ENCODE measurements around the gene ERBB4.

The ERBB4 gene

DNA sequence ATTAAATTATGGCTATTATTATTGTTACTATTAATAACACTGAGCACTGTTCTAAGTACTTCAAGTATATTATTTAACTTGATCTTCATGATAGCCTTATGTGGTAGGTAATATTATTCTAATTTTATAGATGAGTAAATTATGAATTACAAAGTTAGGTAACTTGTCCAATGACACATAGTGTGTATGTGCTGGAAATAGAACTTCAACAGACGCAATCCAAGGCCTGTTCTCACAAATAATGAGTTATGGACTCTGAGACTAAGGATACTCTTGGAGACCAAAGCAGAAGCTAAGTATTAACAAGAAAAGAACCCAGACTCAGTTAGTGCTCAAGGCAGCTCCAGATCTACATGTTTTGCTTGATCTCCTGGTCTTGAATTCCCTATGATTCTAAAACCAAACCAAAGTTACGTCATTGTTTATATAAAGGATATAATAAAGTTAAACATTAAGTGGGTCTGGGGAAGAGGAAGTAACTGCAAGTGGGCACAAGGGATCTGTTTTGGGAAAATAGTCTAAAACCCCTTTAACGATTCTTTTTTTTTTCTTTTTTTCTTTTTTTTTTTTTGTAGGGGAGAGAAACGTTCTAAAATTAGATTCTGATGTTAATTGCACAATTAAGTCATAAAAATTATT is 211.3 kb downstream of the ERBB4 start:
- DNase-seq (ENCODE audit: low spot score in 2 of 2) = no peak
- no peaks in the 10 kb centered on the region; the same call in 1 of the 2 replicates for H3K9me3 ChIP-seq
- H3K4me3 ChIP-seq = no peak overlapping the region
- no peaks in the 10 kb centered on the region for H3K27me3 ChIP-seq (ENCODE audit: low read depth)
- in situ Hi-C loops (cut with MboI; ENCODE audit: low sequenced_read_pairs) = no loop called here
- peaks cover 35% of the 10 kb centered on the region for H3K4me1 ChIP-seq
- H3K36me3 ChIP-seq (replicated peaks) = no peaks in the 10 kb centered on the region

DNA sequence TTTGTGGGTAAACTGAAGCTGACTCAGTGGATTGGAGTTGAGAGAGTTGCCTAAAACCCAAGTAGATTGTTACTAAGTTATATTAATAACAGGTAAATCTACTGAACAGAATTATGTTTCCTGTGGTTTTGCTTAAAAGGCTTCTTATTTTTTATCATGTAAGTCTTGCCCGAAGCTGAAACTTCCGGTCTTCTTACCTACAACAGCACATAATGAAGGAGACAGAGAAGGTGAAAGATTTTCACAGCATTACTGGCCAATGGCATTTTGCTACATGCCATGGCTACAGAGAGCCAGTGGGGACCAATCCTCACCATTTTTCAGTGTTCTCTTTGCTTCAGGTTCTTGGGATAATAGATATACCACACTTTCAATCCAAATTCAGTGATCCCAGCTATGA is 220.0 kb downstream of the ERBB4 start:
- no peaks in the 10 kb centered on the region for H3K9me3 ChIP-seq
- no peak overlapping the region for H3K4me3 ChIP-seq
- H3K4me1 ChIP-seq = no peaks in the 10 kb centered on the region
- H3K36me3 ChIP-seq (replicated peaks) = no peaks in the 10 kb centered on the region
- in situ Hi-C loops (cut with MboI; ENCODE audit: low sequenced_read_pairs) = no loop called here
- no peak for DNase-seq (ENCODE audit: low spot score in 2 of 2)
- peaks cover 6% of the 10 kb centered on the region; the same call in 1 of the 2 replicates for H3K27me3 ChIP-seq (ENCODE audit: low read depth)

DNA sequence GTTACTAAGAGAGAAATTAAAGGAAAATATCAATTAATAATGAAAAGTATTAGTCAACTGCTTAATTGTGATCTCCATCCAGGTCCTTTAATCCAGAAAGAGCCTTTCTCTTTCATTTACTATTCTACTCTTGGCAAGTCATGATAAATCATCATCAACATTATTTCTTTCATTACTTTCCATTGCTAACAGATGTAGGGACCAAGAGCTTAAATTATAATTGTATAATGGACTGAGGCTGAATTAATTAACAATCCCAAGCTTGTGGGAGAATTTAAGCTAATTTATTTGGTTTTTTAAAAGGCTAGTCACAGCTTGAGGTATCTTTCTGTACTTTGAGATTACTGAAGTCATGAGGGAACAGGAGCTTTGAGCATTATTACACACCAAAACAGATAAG is 223.9 kb downstream of the ERBB4 start:
- DNase-seq (ENCODE audit: low spot score in 2 of 2) = no peak
- H3K36me3 ChIP-seq (replicated peaks) = no peaks in the 10 kb centered on the region
- H3K4me1 ChIP-seq = no peaks in the 10 kb centered on the region
- H3K27me3 ChIP-seq (ENCODE audit: low read depth) = peaks cover 6% of the 10 kb centered on the region; the same call in 1 of the 2 replicates
- no peaks in the 10 kb centered on the region for H3K9me3 ChIP-seq
- H3K4me3 ChIP-seq = no peak overlapping the region
- in situ Hi-C loops (cut with MboI; ENCODE audit: low sequenced_read_pairs) = no loop called here

DNA sequence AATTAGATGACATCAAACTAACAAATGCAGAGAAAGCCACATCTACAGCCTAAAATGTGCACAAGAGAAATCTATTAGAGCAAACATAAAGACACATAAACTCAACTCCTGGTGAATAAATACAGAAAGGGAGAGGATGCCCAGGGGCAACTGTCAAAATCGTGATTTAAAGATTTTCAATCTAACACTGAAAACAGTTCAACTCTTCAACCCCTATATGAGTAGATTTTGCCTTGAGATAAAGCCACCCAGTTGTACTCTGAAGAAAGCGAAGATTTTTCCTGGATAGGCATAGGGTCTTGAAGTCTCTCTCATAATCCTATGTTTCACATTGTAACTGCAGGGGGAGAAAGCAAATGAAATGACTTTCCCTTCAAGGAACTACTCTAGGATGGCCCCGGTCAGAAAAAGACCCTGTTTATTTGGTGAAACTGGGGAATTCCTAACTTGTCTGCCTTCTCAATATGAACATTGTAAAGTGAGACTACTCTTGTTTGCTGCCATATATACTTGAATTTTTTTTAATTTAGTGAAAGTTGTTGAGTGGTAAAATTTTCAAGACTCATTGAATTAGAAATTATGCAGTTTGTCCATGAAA is 226.7 kb downstream of the ERBB4 start:
- Histone ChIP-seq H3K36me3 (replicated peaks) (no peaks in the 10 kb centered on the region), H3K27me3 (ENCODE audit: low read depth) (peaks cover under 1% of the 10 kb centered on the region; the same call in 1 of the 2 replicates), H3K4me3 (no peak overlapping the region), H3K4me1 (peaks cover 8% of the 10 kb centered on the region), H3K9me3 (no peaks in the 10 kb centered on the region)
- DNase-seq (ENCODE audit: low spot score in 2 of 2) = no peak
- in situ Hi-C loops (cut with MboI; ENCODE audit: low sequenced_read_pairs) = no loop called here

DNA sequence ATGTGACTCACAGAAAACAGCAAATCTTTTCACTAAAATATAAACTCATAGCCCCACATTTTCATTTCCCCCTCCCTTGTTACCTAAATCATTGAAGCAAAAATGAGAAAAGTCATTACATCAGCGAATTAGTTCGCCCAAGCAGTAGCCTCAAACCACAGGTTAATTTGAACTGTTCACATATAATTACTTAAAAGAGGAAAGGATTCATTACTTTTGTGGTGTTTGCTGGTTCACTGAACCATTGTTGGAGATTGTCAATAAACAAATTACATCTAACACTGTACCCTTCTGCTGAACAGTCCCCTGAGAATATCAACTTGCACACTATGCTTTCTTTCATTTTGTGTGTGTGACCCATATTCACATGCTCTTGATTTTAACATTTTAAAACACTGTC is 238.7 kb downstream of the ERBB4 start:
- no peak for DNase-seq (ENCODE audit: low spot score in 2 of 2)
- Histone ChIP-seq H3K4me3 (no peak overlapping the region), H3K9me3 (no peaks in the 10 kb centered on the region), H3K36me3 (replicated peaks) (no peaks in the 10 kb centered on the region), H3K4me1 (no peaks in the 10 kb centered on the region; the same call in 1 of the 2 replicates), H3K27me3 (ENCODE audit: low read depth) (peaks cover 3% of the 10 kb centered on the region; the same call in 1 of the 2 replicates)
- in situ Hi-C loops (cut with MboI; ENCODE audit: low sequenced_read_pairs) = no loop called here

DNA sequence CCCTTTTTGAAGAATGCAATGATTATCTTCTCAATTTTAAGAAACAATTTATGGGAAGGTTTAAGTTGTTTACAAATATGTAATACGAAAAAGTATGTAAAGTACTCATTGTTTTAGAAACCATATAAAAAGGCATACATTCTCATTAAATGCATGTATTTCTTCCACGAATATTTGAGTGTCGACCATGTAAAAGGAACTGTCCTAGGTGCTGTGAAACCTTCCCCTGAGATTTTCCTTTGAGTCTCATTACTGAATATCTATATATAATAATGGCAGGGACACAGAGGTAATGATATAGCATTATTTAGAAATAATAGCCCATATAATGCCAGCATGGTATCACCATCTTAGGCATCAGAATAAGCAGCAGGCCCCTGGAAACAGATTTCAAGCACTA is 239.3 kb downstream of the ERBB4 start:
- Histone ChIP-seq H3K27me3 (ENCODE audit: low read depth) (peaks cover 3% of the 10 kb centered on the region; the same call in 1 of the 2 replicates), H3K4me1 (no peaks in the 10 kb centered on the region; the same call in 1 of the 2 replicates), H3K4me3 (no peak overlapping the region), H3K9me3 (no peaks in the 10 kb centered on the region), H3K36me3 (replicated peaks) (no peaks in the 10 kb centered on the region)
- DNase-seq (ENCODE audit: low spot score in 2 of 2) = no peak
- in situ Hi-C loops (cut with MboI; ENCODE audit: low sequenced_read_pairs) = no loop called here

DNA sequence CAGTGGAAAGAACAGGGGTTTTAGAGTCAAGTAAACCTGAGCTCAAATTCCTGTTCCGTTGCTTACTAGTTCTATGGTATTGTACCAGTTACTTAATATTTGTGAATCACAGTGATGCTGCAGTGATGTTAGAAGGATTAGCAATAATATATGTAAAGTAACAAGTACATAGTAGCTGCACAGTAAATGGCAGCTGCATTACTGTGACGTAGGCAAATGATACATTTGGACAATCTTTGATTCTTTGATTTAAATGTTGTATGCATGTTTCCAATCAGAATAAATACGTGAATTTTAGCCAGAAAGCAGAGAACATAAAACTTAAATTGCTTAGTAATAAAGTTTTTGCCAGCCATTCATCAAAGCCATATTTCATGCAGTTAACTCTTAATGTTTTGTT is 243.0 kb downstream of the ERBB4 start:
- Histone ChIP-seq H3K27me3 (ENCODE audit: low read depth) (no peaks in the 10 kb centered on the region), H3K4me1 (peaks cover 10% of the 10 kb centered on the region), H3K9me3 (no peaks in the 10 kb centered on the region), H3K36me3 (replicated peaks) (no peaks in the 10 kb centered on the region), H3K4me3 (no peak overlapping the region)
- DNase-seq (ENCODE audit: low spot score in 2 of 2) = no peak
- in situ Hi-C loops (cut with MboI; ENCODE audit: low sequenced_read_pairs) = no loop called here

DNA sequence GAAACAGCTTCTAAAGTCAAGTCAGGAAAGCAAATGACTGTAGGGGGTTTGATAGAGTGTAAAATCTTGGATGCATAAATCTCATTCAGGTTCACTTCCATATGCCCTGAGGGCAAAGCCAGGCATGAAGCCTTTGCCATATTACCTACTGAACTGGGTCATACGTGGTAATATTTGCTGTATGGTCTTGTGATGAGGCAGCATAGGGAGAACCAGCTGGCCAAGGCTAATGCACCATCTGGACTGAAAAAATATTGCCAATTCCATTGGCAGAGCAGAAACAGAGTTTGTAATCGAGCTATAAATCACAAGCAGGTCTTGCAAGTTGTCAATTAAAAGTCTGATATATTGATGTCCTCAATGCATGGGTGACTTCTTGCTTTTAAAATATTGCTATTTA is 243.8 kb downstream of the ERBB4 start:
- in situ Hi-C loops (cut with MboI; ENCODE audit: low sequenced_read_pairs) = no loop called here
- H3K27me3 ChIP-seq (ENCODE audit: low read depth) = no peaks in the 10 kb centered on the region
- no peaks in the 10 kb centered on the region for H3K36me3 ChIP-seq (replicated peaks)
- no peak overlapping the region for H3K4me3 ChIP-seq
- H3K9me3 ChIP-seq = no peaks in the 10 kb centered on the region
- H3K4me1 ChIP-seq = peaks cover 10% of the 10 kb centered on the region
- DNase-seq (ENCODE audit: low spot score in 2 of 2) = peak in 1 of 2 experiments; percentile 12

DNA sequence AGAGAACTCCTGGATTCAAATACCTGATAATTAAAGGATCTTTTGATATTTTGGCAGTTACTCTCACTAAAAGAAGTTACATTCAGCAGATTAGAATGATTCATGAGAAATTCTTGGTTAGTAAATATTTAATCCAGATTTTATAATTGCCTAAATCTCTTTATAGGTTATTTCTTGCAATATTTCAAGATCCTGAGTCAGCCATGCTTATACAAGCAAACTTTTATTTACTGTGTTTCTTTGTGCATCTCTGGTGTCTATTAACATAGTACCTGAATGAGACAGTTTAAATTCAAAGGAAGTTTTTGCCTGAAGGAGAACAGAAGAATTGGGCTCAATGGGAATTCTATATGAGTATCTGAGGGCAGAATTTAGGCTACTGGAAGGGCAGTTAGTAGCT is 249.3 kb downstream of the ERBB4 start:
- Histone ChIP-seq H3K4me3 (no peak overlapping the region), H3K36me3 (replicated peaks) (no peaks in the 10 kb centered on the region), H3K4me1 (peaks cover 16% of the 10 kb centered on the region), H3K27me3 (ENCODE audit: low read depth) (no peaks in the 10 kb centered on the region), H3K9me3 (no peaks in the 10 kb centered on the region)
- DNase-seq (ENCODE audit: low spot score in 2 of 2) = no peak
- in situ Hi-C loops (cut with MboI; ENCODE audit: low sequenced_read_pairs) = no loop called here

DNA sequence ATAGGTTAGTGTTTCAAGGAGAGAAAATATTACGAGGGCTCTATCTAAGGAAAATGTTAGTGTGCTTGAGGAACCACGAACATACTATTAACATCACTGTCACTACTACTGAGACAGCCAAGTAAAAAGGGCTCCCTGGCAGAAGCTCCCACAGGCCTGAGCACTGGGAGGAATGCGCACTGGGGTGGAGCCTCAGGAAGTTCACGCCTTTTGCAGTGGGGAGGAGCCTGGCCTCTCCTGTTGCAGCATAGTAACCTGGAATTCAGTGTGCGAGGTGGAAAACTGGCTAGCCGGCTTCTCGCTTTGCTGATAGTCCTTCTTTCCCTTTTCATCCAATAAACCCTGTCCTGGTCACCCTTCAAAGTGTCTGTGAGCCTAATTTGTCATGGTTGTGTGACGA is 250.3 kb downstream of the ERBB4 start:
- in situ Hi-C loops (cut with MboI; ENCODE audit: low sequenced_read_pairs) = no loop called here
- H3K4me3 ChIP-seq = no peak overlapping the region
- no peak for DNase-seq (ENCODE audit: low spot score in 2 of 2)
- no peaks in the 10 kb centered on the region for H3K27me3 ChIP-seq (ENCODE audit: low read depth)
- no peaks in the 10 kb centered on the region for H3K9me3 ChIP-seq
- H3K4me1 ChIP-seq = peaks cover 24% of the 10 kb centered on the region
- no peaks in the 10 kb centered on the region for H3K36me3 ChIP-seq (replicated peaks)

DNA sequence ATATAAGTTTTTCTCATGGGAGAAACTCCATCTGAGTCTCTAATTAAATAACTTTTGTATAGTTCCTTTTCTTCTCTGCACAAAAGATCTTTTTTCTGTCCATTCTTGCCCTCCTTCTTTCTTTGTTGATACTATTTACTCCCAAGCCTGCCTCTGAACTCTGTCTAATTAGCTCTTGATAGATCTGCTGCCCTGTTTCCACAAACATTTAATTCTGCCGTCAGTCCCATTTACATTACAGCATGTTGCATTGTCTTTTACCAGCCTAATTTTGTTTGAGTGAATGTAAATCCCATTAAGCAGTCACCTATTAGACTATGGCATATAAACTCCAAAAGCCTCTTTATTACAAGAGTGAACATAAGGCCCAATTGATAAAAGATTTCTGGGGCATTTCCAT is 254.4 kb downstream of the ERBB4 start:
- Histone ChIP-seq H3K27me3 (ENCODE audit: low read depth) (no peaks in the 10 kb centered on the region), H3K4me3 (no peak overlapping the region), H3K4me1 (peaks cover 25% of the 10 kb centered on the region), H3K36me3 (replicated peaks) (no peaks in the 10 kb centered on the region), H3K9me3 (no peaks in the 10 kb centered on the region)
- peak in 1 of 2 experiments; percentile 88 for DNase-seq (ENCODE audit: low spot score in 2 of 2)
- in situ Hi-C loops (cut with MboI; ENCODE audit: low sequenced_read_pairs) = no loop called here

DNA sequence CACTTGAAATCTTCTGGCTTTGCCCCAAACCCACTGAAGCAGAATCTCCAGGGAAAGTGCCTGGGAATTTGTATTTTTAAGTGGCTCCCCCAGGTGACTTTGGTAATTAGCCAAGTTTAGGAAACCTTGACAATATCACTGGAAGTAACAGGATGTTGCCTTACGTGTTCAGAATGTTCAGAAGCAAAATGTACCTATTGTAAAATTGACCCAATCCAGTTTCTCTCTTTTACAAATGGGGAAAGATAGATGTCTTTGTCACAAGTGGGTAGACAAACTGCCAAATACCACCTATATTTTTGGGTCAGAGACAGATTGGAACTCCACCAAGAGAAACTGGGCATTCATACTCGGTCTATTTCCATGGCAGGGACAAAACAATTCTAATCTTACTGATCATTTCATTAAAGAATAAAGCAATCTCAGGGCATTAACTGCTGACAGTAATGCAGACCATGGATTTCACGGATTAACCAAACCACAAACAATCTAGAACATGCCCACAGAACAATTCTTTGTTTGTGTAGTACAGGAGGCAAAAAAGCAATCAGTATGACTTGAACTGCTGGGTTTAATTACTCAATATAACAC is 255.8 kb downstream of the ERBB4 start:
- H3K9me3 ChIP-seq = no peaks in the 10 kb centered on the region
- peak in 1 of 2 experiments; percentile 63 for DNase-seq (ENCODE audit: low spot score in 2 of 2)
- no peak overlapping the region for H3K4me3 ChIP-seq

DNA sequence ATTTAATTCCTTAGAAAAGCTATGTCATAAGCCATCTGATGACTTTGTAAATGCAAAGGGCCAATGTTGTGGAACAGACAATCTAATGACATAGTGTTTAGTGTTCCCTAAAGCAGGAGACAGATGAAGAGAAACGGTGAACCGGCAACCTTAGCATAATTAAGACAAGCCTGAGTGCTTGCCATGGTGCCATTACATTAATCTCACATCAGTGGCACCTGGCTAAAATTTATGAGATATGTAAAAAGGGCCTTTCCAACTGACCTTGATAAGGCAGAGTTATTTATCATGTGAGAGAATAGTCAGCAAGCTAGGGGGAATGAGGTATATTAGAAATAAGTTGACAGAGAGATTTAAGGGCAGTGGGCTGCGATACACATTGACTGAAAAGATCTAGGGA is 261.8 kb downstream of the ERBB4 start:
- DNase-seq (ENCODE audit: low spot score in 2 of 2) = no peak
- in situ Hi-C loops (cut with MboI; ENCODE audit: low sequenced_read_pairs) = no loop called here

More for the DNA sequence above, 255.8 kb downstream of the ERBB4 start:
- no peaks in the 10 kb centered on the region for H3K27me3 ChIP-seq (ENCODE audit: low read depth)
- in situ Hi-C loops (cut with MboI; ENCODE audit: low sequenced_read_pairs) = no loop called here
- peaks cover 25% of the 10 kb centered on the region for H3K4me1 ChIP-seq
- H3K36me3 ChIP-seq (replicated peaks) = no peaks in the 10 kb centered on the region

DNA sequence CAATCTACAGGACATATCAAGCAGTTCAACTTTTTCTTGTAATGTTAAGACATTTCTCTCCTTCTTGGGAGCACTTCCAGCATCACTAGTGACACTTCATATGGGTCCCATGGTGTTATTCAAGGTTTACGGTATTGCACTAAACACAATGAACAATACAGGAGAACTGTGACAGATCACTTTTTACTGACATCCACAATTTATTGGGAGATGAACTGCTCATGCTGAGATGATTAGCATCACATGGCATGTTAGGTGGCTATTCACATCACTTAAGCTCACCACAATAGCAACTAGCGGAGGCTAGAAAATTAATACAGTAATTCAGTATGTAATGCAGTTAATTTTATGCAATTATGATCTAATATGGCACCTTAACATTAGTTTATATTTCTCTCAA is 264.4 kb downstream of the ERBB4 start:
- H3K36me3 ChIP-seq (replicated peaks) = no peaks in the 10 kb centered on the region
- H3K9me3 ChIP-seq = no peaks in the 10 kb centered on the region
- in situ Hi-C loops (cut with MboI; ENCODE audit: low sequenced_read_pairs) = no loop called here
- H3K4me1 ChIP-seq = no peaks in the 10 kb centered on the region
- no peak overlapping the region for H3K4me3 ChIP-seq
- H3K27me3 ChIP-seq (ENCODE audit: low read depth) = no peaks in the 10 kb centered on the region
- no peak for DNase-seq (ENCODE audit: low spot score in 2 of 2)

More for the DNA sequence above, 261.8 kb downstream of the ERBB4 start:
- no peaks in the 10 kb centered on the region for H3K9me3 ChIP-seq
- no peaks in the 10 kb centered on the region for H3K4me1 ChIP-seq
- no peaks in the 10 kb centered on the region for H3K36me3 ChIP-seq (replicated peaks)
- no peak overlapping the region for H3K4me3 ChIP-seq
- no peaks in the 10 kb centered on the region for H3K27me3 ChIP-seq (ENCODE audit: low read depth)

All from HAP-1 (cell line).